Smooth muscle cell (in vitro differentiated cells): ENCODE data around the gene SAV1. TPM values are rescaled to one million over a fixed set of nuclear protein-coding genes. Genes with fewer than 3 reads are reported as not detected.

Experiments used
- DNase-seq: peaks from one replicate; lab custom pipeline; 2025; ENCODE audit not compliant: unreplicated experiment; lab: John Stamatoyannopoulos, UW
- H2AFZ ChIP-seq: fragments of 200-600 bp; sonication (generic); 2 replicates; pipeline ENCODE4 v1.6.0; 2016; ENCODE audit warnings: antibody characterized with exemption, low read depth, mild to moderate bottlenecking
- H3F3A ChIP-seq: fragments of 200-600 bp; sonication (generic); 2 replicates; pipeline ENCODE4 v1.6.0; 2017; ENCODE audit warnings: antibody characterized with exemption, low read depth
- H3K27ac ChIP-seq: fragments of 200-600 bp; sonication (generic); 2 replicates; pipeline ENCODE4 v1.5.1; 2016; ENCODE audit warnings: low read depth, mild to moderate bottlenecking
- H3K27me3 ChIP-seq: fragments of 200-600 bp; sonication (generic); 2 replicates; pipeline ENCODE4 v1.6.1; 2016; ENCODE audit warnings: low read depth, mild to moderate bottlenecking
- H3K36me3 ChIP-seq: fragments of 200-600 bp; sonication (generic); 2 replicates; pipeline ENCODE4 v1.5.1; 2016; ENCODE audit warnings: low read depth
- H3K4me1 ChIP-seq: fragments of 200-600 bp; sonication (generic); 2 replicates; pipeline ENCODE4 v1.5.1; 2016; ENCODE audit warnings: low read depth
- H3K4me2 ChIP-seq: fragments of 200-600 bp; sonication (generic); 2 replicates; pipeline ENCODE4 v1.6.0; 2016; ENCODE audit warnings: mild to moderate bottlenecking
- H3K4me3 ChIP-seq: fragments of 200-600 bp; sonication (generic); 2 replicates; pipeline ENCODE4 v1.5.1; 2016; ENCODE audit warnings: mild to moderate bottlenecking
- H3K79me2 ChIP-seq: fragments of 200-600 bp; sonication (generic); 2 replicates; pipeline ENCODE4 v1.6.0; 2016; ENCODE audit warnings: low read depth, mild to moderate bottlenecking
- H3K9ac ChIP-seq: fragments of 200-600 bp; sonication (generic); 2 replicates; pipeline ENCODE4 v1.6.0; 2016; ENCODE audit warnings: low read depth
- H3K9me3 ChIP-seq: fragments of 200-600 bp; sonication (generic); replicated peaks from 2 replicates; pipeline ENCODE4 v1.5.1; 2016; ENCODE audit warnings: low read depth
- H4K20me1 ChIP-seq: fragments of 200-600 bp; sonication (generic); 2 replicates; pipeline ENCODE4 v1.6.0; 2016; ENCODE audit warnings: low read depth
- WGBS: methylation state at CpG from one replicate; pipeline ENCODE4 v1.1.7; 2016; ENCODE audit warnings: low lambda C conversion rate; 5-methylcytosine and 5-hydroxymethylcytosine counted together
- polyA plus RNA-seq: library from polyadenylated mRNA; unstranded; fragments of >200 nt; fragmentation: Nextera tagmentation; extraction: Ambion mirVana; gene quantifications from 2 replicates; pipeline ENCODE4 v1.2.1, GENCODE V29; 2016
- total RNA-seq: library from RNA; depleted of rRNA; stranded (reverse); fragments of >200 nt; gene quantifications from 2 replicates; pipeline ENCODE4 v1.2.3, GENCODE V29; 2014
- TF ChIP-seq, protein P1 (sequence below): fragments of 200-600 bp; sonication (generic); IDR thresholded peaks from 2 replicates; pipeline ENCODE4 v1.5.1; 2017; ENCODE audit warnings: borderline replicate concordance, mild to moderate bottlenecking, antibody characterized with exemption; ENCODE audit not compliant: insufficient read depth, poor library complexity, severe bottlenecking

Gene SAV1
- total and polyA plus RNA-seq, 2 experiments from 2014 or later, result 17.7 to 24.8 TPM

DNA sequence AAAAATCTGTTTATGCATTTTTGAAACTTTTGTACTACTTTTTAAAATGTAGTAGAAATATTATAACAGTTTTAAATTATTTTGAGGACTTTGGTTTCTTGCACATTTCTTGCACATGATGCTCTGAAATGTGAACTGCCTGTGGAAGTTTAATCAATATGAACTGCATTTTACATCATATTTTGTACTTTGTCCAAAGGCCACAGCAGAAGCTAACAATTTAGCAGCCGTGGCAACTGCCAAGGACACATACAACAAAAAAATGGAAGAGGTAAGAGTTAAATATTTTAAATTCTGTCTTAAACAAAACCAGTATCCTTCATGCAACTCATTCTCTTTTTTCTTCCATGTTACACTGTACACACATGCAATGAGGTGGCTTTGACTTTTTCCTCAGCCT is 45.1 kb downstream of the SAV1 start:
- H3K79me2 ChIP-seq, result no peaks in the 10 kb centered on the region
- no peak overlapping the region for H3K4me2 ChIP-seq
- H3K9me3 ChIP-seq, result no peaks in the 10 kb centered on the region
- no peaks in the 10 kb centered on the region for H3K4me1 ChIP-seq
- H3K36me3 ChIP-seq, result no peaks in the 10 kb centered on the region
- no peak overlapping the region for H2AFZ ChIP-seq
- H4K20me1 ChIP-seq, result no peaks in the 10 kb centered on the region
- H3F3A ChIP-seq, result no peaks in the 10 kb centered on the region
- no peaks in the 10 kb centered on the region for H3K27me3 ChIP-seq
- DNase-seq, result no peak
- no peak overlapping the region for H3K4me3 ChIP-seq
- WGBS, result 100% methylated on average over 1 of the region's 1 CpG
- no peak overlapping the region for H3K27ac ChIP-seq
- no peak overlapping the region for H3K9ac ChIP-seq
- TF ChIP-seq, protein P1, sequence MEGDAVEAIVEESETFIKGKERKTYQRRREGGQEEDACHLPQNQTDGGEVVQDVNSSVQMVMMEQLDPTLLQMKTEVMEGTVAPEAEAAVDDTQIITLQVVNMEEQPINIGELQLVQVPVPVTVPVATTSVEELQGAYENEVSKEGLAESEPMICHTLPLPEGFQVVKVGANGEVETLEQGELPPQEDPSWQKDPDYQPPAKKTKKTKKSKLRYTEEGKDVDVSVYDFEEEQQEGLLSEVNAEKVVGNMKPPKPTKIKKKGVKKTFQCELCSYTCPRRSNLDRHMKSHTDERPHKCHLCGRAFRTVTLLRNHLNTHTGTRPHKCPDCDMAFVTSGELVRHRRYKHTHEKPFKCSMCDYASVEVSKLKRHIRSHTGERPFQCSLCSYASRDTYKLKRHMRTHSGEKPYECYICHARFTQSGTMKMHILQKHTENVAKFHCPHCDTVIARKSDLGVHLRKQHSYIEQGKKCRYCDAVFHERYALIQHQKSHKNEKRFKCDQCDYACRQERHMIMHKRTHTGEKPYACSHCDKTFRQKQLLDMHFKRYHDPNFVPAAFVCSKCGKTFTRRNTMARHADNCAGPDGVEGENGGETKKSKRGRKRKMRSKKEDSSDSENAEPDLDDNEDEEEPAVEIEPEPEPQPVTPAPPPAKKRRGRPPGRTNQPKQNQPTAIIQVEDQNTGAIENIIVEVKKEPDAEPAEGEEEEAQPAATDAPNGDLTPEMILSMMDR, result no peak

DNA sequence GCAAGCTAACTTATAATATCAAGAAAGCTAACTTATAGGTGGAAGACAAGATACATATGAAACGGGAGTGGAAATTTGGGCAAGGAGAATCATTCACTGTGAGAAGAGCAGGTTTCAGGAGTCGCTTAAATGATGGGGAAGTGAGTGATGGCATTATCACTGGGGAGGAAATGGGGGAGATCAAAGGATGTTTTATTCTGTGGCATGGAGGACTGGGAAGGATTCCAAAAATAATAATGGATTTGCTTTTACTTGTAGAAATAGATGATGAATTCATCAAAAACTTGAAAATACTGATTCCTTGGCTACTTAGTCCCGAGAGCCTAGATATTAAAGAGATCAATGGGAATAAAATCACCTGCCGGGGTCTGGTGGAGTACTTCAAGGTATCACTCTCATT is 47.8 kb downstream of the SAV1 start:
- TF ChIP-seq, protein P1, result no peak
- Histone ChIP-seq H3K9ac (no peak overlapping the region), H3K9me3 (no peaks in the 10 kb centered on the region), H4K20me1 (no peaks in the 10 kb centered on the region), H3K4me3 (no peak overlapping the region), H3K4me2 (no peak overlapping the region), H2AFZ (no peak overlapping the region), H3K27me3 (no peaks in the 10 kb centered on the region), H3K36me3 (no peaks in the 10 kb centered on the region), H3F3A (no peaks in the 10 kb centered on the region), H3K27ac (no peak overlapping the region), H3K79me2 (no peaks in the 10 kb centered on the region), H3K4me1 (no peaks in the 10 kb centered on the region)
- WGBS, result 85% methylated on average over 4 of the region's 4 CpGs
- no peak for DNase-seq

DNA sequence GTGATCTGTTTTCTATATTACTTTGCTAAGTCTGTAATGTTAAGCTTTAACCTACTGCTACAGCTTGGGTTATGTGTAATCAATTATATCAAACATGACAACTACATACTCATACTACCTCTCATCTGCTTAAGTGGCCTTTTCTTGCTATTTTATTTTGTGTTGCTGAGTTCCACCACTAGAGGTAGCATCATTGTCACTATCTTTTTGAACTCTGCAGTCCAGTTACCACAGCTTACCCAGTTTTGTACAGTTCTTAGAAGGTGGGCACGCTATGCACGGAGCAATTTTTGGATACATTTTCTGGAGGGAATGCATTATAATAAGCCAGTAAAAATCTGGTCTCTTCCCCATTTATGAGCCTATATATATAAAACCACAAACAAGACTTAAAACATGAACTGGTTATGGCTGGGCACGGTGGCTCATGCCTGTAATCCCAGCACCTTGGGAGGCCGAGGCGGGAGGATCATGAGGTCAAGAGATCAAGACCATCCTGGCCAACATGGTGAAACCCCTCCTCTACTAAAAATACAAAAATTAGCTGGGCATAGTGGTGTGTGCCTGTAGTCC is 48.5 kb downstream of the SAV1 start:
- H3K79me2 ChIP-seq, result no peaks in the 10 kb centered on the region
- H3K4me1 ChIP-seq, result no peaks in the 10 kb centered on the region
- H4K20me1 ChIP-seq, result no peaks in the 10 kb centered on the region
- no peak overlapping the region for H3K4me2 ChIP-seq
- no peaks in the 10 kb centered on the region for H3F3A ChIP-seq
- WGBS, result 86% methylated on average over 5 of the region's 5 CpGs
- no peak overlapping the region for H3K9ac ChIP-seq
- no peak overlapping the region for H2AFZ ChIP-seq
- no peaks in the 10 kb centered on the region for H3K27me3 ChIP-seq
- H3K9me3 ChIP-seq, result no peaks in the 10 kb centered on the region
- no peaks in the 10 kb centered on the region for H3K36me3 ChIP-seq
- no peak overlapping the region for H3K4me3 ChIP-seq
- TF ChIP-seq, protein P1, result peak; percentile 51
- H3K27ac ChIP-seq, result no peak overlapping the region
- no peak for DNase-seq

DNA sequence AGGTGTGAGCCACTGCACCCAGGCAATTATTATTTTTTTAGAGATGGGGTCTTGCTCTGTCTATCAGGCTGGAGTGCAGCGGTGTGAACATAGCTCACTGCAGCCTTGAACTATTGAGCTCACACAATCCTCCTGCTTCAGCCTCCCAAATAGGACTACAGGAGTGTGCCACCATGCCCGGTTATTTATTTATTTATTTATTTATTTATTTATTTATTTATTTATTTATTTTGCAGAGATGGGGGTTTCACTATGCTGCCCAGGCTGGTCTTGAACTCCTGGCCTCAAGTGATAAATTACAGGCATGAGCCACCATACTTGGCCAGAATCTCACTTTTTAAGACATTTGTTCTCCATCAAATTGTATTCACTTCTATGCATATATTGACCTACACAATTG is 51.8 kb downstream of the SAV1 start:
- Histone ChIP-seq H3K9me3 (no peaks in the 10 kb centered on the region), H2AFZ (no peak overlapping the region), H3K4me1 (no peaks in the 10 kb centered on the region), H3K27ac (no peak overlapping the region), H3F3A (no peaks in the 10 kb centered on the region), H3K4me2 (no peak overlapping the region), H3K9ac (no peak overlapping the region), H3K27me3 (no peaks in the 10 kb centered on the region), H3K79me2 (no peaks in the 10 kb centered on the region), H4K20me1 (no peaks in the 10 kb centered on the region), H3K4me3 (no peak overlapping the region), H3K36me3 (no peaks in the 10 kb centered on the region)
- no peak for DNase-seq
- 97% methylated on average over 2 of the region's 2 CpGs for WGBS
- TF ChIP-seq, protein P1, result no peak
